GM18499 (cell line): Measurements from ENCODE around the gene PPP6R3.
"Not testable (repeated sequence)": the region's sequence is repeated elsewhere in the genome, so short reads cannot be mapped to it uniquely, and the experiment has no call there.

Experiments
- ATAC-seq: cut with Tn5 transposase; IDR thresholded peaks from one replicate; pipeline ENCODE4 v1.9.1; 2021; ENCODE audit warnings: moderate number of reproducible peaks; ENCODE audit not compliant: insufficient read depth, unreplicated experiment

Gene PPP6R3

DNA sequence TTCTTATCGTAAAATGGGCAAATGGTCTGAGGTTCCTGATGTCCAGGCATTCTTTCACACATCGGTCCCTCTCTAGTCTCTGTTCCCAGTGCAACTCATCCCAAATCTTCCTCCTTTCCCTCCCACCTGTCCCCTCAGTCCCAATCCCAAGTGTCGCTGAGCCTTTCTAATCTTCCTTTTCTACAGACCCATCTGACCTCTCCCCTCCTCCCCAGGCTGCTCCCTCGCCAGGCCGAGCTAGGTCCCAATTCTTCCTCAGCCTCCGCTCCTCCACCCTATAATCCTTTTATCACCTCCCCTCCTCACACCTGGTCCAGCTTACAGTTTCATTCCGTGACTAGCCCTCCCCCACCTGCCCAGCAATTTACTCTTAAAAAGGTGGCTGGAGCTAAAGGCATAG, 174.6 kb downstream of the PPP6R3 start:
- not testable (repeated sequence) for ATAC-seq

DNA sequence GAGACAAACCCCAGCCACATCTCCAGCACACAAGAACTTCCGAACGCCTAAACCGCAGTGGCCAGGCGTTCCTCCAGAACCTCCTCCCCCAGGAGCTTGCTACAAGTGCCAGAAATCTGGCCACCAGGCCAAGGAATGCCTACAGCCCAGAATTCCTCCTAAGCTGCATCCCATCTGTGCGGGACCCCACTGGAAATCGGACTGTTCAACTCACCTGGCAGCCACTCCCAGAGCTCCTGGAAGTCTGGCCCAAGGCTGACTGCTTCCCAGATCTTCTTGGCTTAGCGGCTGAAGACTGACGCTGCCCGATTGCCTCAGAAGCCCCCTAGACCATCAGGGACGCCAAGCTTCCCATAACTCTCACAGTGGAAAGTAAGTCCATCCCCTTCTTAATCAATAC, 175.3 kb downstream of the PPP6R3 start:
- not testable (repeated sequence) for ATAC-seq

DNA sequence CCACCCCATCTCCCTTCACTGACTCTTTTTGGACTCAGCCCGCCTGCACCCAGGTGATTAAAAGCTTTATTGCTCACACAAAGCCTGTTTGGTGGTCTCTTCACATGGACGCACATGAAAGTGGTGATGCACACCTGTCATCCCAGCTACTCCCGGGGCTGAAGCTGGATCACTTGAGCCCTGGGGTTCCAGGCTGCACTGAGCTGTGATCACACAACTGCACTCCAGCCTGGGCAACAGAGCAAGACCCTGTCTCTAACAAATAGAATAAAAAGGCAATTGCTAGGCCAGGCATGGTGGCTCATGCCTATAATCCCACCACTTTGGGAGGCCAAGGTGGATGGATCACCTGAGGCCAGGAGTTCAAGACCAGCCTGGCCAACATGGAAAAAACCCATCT, 178.8 kb downstream of the PPP6R3 start:
- ATAC-seq = not testable (repeated sequence)

DNA sequence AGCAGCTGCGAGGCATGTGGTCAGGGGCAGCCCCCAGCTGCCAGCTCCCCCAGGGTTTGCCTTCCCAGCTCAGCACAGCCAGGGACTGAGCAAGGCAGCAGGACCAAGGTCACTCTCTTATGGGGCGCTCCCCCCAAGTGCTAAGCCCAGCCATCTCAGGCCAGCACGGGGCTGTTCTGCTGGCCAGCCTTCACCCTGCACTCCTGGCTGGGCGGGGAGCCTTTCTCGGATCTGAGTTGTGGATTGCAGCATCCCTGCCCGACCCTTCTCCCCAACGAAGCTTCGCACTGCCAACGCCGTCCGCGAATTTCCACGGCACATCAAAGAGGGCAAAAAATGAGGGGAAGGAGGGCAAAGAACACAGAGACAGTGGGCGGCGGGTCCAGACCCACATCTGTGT, 181.3 kb downstream of the PPP6R3 start:
- ATAC-seq = no peak

DNA sequence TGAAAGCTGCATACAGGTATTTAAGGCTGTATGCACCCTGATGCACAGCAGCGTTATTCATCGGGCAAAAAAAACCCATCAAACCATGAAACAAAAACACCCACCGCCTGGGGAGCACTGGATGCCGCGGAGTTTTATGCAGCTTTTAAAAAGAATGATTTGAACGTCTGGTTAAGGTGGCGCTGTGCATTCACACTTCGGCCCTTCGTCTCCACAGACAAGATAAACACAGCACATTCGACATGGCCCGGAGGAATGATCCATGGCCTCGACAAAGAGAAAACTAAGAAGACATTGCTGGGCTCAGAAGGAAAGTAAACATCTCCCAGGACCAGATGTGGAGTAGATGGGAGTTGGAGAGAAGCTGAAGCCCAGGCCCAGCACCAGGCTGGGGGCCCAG, 183.0 kb downstream of the PPP6R3 start:
- no peak for ATAC-seq

DNA sequence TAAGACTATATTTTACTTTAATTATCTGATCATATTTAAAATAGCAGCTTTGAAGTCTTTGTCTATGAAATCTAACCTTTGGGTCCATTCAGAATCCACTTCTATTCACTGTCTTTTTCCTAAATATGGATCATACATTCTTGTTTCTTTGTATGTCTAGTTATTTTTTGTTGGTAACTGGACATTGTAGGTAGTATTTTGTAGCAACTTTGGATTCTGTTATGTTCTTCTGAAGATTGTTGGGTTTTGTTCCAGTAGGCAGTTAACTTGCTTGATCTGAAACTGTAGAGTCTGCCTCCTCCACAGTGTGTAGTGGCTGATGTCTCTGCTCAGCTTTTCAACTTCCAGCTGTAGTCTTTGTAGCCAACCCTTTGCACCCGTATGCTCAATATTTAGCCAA, 186.3 kb downstream of the PPP6R3 start:
- ATAC-seq = no peak

DNA sequence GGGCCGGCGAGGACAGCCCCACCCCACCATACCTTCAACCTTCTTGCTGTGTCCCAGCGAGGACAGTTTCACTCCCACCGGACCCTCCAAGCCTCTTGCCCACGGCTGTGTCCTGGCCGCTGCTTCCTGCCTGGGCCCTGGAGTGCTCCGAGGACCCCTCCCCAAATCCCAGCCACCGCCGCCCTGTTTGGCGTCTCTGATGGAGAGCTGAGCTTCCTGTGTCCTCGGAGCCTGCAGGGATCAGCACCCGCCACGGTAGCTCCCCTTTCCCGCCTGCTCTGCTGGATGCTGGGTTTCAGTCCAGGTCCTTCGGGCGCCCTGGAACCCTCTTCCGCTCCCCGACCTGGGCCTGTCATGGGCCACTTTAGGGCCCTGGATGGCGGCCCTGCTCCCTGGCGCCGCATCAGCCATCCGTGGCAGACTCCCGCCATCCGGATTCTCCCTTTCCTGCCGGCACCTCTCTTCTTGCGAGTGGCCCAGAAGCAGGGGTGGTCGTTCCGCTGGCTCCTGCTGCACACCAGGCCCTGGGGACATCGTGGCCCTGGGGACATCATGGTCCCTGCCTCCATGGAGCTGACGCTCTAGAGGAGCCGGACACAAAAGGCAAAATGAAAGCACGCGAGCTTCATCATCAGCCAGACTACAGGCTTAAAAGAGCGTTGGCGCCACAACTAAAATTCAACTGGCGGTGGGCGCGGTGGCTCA, 189.5 kb downstream of the PPP6R3 start:
- no peak for ATAC-seq

DNA sequence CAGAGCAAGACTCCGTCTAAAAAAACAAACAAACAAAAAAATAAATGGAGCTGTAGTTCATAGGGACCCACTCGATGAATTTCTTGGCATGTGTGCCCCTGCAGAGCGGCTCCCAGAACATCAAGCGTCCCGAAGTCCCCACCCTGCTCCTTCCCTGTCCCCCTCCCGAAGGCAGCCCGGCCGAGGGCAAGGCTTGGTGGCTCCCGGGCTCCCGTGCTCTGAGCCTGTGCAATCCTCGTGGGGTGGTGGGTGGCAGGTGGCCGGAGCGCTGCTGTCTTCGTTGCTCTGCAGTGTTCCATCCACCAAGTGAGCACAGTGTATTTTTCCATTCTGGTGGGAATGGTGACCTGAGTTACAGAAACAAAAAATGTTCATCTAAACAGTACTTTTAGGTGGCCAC, 190.2 kb downstream of the PPP6R3 start:
- no peak for ATAC-seq

DNA sequence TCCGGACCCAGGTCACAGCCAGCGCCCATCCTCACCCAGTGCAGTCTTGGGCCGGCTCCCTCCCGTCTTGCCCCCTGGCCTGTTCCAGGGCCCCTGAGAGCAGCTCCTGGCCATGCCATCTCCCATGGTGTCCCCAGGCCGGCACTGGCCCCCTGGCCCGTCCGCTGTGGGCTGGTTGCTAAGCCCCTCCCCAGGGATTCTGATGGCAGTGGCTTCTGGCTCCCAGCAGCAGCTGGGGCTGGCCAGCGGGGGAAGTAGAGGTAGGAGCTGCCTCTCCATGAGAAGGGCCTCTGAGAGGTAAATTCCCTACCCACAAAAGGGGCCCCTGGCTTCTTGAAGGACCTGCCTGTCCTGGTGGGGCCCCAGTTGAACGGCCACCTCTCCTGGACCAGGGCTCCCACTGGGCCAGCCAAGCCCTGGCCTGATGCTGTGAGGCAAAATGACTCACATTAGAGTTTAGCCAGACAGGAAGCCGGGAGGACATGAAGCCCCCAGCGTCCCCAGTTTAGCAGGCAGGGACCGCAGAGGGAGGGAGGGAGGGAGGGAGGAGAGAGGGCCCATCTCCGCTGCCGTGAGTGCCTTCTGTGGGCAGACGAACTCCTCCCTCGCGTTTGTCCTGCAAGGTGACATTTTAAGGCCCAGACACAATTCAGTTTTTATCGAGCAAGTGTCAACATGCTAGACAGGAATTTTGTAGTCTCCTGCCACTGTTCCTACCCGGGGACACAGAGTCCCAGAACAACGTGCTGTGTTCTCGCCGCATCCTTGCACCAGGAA, 190.8 kb downstream of the PPP6R3 start:
- no peak for ATAC-seq

DNA sequence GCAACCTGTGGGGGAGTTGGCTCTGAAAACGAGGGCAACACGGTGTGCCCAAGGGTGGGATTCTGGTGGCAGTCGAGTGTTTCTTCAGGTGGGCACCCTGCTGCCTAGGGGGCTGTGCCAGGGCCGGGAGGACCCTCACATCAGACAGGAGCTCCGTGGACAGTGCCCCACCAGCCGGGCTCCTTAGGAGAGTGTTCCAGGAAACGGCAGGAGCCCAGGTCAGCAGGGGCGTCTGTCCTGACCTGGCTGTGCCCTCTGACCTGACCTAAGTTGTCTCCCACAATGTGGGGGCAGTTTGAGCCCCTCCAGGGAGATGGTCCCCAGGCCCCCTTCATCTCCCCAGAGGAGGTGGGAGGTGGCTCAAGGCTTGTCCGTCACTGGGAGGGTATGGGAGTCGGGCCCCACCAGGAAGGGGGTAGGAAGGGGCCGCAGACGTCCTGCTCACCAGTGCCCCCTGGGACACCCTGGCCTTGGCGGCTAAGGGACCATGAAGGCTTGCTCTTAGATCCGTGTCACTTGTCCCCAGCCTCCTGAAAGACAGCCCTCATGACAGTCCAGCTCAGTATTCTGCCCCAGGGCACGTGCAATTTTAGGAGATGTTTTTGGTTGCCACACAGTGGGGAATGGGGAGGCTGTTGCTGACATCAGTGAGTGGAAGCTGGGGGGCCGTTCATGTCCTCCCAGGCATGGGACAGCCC, 191.6 kb downstream of the PPP6R3 start:
- ATAC-seq = no peak

DNA sequence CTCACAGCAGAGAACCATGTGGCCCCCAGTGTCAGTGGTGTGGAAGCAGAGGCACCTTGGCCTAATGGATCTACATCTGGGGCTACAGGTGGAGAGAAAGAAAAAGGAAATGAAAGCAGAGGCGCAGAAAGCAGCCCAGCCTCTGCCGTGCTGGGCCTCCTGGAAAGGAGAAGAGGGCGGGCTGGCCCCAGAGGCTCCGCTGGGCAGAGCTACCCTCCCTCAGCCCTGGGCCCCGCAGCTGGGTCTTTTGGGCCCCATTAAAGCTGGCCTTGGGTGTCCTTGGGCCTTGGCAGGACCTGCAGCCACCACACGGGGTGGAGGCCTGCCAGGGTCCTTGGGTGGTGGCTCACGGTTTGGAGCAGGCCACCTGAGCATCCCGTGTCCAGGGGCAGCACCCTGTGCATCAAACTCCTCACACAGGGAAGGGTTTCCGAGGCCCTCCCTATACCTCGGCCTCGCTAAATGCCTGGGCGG, 192.2 kb downstream of the PPP6R3 start:
- no peak for ATAC-seq

DNA sequence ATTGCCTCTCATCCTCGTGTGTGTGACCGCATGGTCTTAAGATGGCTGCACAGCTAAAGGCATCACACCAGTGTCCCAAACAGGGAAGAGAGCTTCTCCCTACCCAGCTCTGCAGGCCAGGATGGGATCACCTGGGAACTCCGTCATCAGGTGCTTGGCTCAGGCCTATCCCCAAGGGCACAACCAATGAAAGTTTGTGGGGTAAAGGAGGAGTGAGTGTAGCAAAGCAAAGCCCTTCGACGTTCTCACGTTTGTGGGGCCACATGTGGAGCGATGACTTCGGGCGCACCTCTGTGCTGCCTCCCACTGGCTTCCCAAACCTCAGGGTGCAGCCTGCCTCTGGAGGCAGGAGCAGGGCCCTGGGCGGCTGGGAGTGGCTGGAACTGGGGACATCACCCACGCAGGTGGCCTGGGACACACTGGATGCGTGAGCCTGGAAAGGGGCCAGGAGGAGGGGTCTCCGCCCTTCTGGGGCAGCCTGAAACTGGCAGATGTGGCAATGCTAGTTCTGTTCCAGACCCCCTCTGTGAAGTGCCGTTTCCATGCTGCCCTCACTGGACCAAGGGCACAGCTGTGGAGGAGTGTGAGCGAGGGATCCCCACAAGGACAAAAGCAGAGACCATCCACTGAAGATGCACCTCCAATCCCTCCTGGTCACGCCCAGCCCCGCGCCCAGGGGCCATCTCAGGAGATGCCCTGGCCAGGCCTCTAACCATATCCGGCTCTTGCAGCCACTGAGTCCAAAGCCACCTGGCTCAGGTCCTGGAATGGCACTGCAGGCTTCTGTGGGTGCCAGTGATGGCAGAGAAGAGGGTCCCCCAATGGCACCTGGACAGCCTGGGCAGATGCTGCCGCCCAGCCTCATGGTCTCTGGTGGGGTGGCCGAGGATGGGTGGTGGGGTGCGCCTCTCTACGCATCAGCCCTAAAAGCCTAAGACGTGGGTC, 193.2 kb downstream of the PPP6R3 start:
- no peak for ATAC-seq

DNA sequence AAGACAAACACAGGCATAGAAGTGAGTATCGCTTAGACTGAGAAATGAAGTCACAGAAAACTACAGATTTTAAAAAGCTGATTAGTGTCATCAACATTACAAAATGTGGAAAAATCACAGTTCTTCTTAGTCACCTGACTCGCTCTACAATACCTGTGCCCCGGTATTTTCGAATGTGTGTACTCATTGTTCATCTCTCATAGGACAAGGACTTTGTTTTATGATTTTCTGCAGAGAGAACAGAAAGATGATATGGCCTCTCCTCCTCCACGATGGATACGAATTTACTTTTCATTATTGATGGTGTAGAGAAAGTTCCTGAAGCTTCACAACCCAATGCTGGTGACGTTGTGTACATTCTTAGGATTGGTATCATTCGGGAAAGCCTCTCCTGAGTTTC, 194.4 kb downstream of the PPP6R3 start:
- ATAC-seq = no peak

DNA sequence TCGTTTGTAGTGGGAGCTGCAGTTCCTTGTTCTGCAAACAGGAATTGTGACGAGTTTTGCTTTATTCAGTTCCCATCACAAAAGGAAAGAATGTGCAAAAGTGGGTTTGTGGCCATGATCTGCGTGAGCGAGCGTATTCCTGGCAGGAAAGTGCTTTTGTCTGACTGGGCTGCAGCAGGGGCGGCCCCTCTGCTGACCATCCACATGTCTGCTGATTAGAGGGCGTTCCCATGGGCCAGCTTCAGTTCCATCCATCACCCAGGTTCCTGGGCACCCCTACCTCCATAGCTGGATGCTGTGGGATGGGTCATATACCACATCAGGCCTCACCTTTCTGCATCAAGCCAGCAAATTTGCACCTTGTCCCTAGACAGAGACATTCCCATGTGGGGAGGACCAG, 194.9 kb downstream of the PPP6R3 start:
- ATAC-seq = no peak

DNA sequence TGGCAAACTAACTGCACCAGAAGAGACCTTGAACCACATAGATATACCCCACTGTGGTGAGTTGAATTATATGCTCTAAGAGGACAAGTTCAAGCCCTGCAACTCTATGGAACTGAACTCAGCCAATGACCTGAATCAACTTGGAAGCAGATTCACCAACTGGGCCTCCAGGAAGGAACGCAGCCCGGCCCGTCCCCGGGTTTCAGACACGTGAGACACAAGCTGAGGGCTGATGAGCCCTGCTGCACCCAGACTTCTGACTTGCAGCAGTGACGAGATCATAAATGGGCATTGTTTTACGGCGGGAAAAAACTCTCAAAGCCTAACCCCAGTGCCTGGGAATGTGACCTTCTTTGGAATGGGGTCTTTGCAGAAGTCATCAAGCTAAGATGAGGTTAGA, 195.3 kb downstream of the PPP6R3 start:
- no peak for ATAC-seq

DNA sequence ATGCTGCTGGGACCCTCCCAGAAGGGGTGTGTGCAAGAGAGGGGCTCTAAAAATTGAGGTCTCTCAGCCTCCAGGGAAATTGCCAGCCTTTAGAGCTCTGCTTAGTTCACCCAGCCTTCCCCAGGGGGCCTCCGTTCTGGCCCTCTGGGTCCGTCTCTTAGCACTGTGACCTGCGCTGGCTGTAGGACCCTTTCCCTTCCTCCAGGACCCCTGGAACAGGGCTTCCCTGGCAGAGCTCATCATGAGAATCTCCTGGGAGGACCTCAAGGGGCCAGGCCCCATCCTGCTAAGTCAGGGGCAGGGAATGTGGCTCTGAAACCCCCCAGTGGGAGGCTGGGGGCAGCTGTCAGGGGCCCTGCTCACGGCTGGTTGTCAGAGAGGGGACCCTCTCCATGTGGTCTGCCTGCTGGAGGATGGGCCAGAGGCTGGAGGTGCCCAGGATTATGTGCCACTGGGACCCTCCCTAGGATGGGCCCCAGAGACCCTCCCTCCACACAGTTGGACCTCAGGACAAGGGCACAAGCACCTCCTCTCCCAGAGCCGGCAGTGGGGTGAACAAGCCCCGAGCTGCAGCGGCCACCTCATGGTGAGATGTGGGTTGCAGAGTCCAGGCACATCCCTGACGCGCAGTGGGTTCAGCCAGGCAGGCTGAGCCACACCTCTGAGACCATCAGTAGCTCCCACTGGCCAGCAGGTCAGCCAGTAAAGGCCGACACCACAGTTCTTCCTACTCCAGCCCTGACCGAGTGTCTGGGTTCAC, 196.6 kb downstream of the PPP6R3 start:
- ATAC-seq = no peak

DNA sequence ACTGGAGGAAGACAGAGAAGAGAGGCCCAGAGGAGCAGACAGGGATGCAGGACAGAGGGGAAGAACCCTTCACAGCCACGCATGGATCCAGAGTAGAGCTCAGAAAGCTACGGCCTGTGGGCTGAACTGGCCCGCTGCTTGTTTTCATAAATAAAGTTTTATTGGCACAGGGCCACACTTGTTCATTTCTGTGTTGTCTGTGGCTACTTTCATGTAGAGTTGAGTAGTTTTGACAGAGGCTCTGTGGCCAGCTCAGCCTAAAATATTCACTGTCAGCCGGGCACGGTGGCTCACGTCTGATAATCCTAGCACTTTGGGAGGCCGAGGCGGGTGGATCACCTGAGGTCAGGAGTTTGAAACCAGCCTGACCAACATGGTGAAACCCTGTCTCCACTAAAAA, 197.5 kb downstream of the PPP6R3 start:
- ATAC-seq = no peak

DNA sequence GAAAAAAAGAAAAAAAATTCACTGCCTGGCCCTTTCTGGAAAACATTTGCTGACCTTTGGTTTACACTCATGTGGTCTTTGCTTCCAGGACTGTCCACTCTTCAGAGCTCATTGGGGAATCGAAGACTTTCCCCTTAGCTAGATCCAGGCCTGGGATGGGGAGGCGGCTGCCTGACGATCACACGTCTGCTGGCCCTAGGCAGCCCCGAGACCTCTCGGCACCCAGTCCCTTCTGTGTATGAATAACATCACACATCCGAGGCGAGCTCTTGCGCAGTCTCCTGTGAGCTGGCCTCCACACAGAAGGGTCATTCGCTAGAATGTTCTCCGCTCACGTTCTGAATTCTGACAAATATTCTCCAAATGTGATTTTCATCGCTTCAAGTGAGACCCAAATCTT, 198.1 kb downstream of the PPP6R3 start:
- no peak for ATAC-seq

DNA sequence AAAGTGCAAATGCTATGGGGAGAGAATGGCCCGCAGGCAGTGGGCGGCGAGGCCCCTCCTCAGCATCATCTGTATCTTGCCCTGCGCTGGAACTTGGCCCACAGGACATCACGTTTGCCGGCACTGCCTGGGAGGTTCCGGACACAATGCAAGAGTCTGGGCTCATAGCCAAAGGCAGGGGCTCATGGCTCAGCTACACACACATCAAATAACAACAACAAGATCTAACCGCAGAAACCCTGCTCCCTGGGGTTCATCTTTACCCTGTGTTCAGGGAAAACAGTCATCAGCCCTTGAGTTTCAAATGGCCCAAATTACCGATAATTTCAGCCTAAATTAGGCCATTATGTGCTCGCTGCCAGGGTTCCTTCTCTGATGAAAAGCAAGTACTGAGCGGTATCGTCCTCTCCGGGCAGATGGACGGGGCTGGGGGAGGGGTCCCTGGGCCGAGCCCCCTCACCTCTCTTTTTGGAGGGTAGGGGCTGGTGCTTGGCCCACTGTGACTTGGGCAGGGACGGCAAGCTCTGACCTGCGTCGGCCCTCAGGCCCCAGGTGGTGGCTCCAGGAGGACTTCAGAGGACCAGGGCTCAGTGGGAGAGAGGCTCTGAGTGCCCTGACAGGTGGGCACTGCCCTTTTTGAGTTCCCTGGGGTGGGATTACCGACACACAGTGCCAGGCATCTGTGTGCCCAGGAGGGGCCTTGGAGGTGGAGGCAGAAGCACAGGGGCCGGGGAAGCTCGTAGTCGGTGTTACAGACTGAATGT, 198.8 kb downstream of the PPP6R3 start:
- no peak for ATAC-seq
